Activated CD4-positive, alpha-beta T cell treated with anti-CD3 and anti-CD28 coated beads, Interleukin-2, Interleukin-6, amounts not matched to agents 100 ng/mL and 50 ng/mL, durations not matched to agents 16 hours and 8 hours (primary cell): Measurements from ENCODE around the gene WDR7.

Source experiments
- DNase-seq: peaks from one replicate; pipeline ENCODE4 v3.0.0-alpha.2; 2020

WDR7 gene

GRCh38 chr18:56953428-56954198 is 302.5 kb downstream of the WDR7 start:
- DNase-seq, result no peak

GRCh38 chr18:56955490-56955889 is 304.3 kb downstream of the WDR7 start:
- DNase-seq, result no peak

- no peak for DNase-seq
Measured at GRCh38 chr18:56959120-56959519, 308.0 kb downstream of the WDR7 start.

DNA sequence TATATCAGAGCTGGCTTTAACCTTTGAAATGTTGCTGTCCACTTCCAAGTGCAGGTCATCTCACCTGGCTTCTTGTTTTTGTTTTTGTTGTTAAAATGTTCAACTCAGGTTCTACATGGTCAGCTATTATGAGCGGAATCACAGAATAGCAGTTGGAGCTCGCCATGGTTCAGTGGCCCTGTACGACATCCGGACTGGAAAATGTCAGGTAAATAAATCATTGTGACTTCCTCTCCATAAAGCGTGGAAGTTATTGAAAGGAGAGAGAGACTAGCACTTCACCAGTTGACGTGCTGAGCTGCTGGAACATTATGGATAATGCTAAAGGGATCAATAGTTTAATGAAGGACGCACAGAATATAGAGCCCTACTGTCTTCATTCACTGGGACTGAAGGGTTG is 311.2 kb downstream of the WDR7 start:
- DNase-seq, result no peak

- no peak for DNase-seq
Measured at GRCh38 chr18:56967035-56967434, 315.9 kb downstream of the WDR7 start.

- no peak for DNase-seq
Measured at GRCh38 chr18:56973487-56973886, 322.3 kb downstream of the WDR7 start.

DNA sequence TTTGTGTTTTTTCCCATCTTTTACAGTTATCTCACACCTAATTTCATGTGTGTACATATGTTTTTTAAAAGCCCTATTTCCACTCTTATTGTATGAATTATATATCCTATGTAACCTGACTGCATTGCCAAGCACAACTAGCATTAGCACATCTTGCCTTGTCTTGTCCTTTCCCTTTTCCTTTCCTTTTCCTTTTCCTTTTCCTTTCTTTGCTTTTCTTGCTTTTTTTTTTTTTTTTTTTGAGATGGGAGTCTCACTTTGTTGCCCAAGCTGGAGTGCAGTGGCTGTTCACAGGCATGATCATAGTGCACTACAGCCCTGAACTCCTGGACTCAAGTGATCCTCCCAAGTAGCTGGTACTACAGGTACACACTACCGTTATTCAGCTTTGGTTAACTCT is 323.0 kb downstream of the WDR7 start:
- DNase-seq, result no peak

- no peak for DNase-seq
Measured at GRCh38 chr18:56975276-56975675, 324.1 kb downstream of the WDR7 start.

- DNase-seq, result no peak
Measured at GRCh38 chr18:56977309-56977708, 326.1 kb downstream of the WDR7 start.

GRCh38 chr18:56977771-56978170 is 326.6 kb downstream of the WDR7 start:
- no peak for DNase-seq

DNA sequence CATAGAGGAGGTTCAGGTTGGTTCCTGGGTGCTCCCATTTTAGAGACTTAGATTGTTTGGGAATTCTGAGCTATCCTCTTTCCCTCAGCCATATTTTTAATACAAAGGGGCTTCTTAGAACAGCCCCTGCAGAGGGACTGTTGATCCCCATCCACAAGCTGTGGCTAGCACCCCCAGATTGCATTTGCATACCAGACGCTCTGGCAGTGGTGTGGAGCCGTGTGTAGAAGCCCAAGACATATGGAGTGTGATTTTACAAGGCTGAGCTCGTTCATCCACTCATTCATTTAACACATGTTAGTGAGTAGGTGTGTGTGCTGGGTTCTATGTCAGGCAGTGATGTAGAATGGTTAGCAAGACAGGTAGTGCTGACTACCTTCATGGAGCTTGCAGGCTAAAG is 329.0 kb downstream of the WDR7 start:
- DNase-seq, result no peak

GRCh38 chr18:56982766-56983165 is 331.6 kb downstream of the WDR7 start:
- DNase-seq, result no peak

- DNase-seq, result no peak
Measured at GRCh38 chr18:56983275-56983992, 332.3 kb downstream of the WDR7 start.

GRCh38 chr18:56984731-56985130 is 333.6 kb downstream of the WDR7 start:
- DNase-seq, result no peak

DNA sequence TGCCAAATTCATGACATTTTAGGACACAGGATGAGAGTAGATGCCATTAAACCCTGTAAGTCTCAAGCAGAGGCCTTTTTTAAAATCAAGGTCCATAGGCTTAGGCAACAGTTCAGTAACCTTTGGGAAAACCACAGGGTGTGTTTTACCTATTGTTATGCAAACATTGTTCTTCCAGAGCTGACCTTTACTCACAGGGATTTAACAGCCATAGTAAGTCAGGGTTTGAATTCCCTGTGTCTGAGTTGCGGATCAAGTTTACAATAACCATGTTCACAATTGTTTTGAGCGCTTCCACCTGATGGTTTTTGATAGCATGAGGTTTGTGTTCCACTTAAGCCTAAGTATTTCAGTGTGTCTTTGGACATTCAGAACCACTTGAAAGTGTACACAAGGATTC is 335.7 kb downstream of the WDR7 start:
- DNase-seq, result no peak

DNA sequence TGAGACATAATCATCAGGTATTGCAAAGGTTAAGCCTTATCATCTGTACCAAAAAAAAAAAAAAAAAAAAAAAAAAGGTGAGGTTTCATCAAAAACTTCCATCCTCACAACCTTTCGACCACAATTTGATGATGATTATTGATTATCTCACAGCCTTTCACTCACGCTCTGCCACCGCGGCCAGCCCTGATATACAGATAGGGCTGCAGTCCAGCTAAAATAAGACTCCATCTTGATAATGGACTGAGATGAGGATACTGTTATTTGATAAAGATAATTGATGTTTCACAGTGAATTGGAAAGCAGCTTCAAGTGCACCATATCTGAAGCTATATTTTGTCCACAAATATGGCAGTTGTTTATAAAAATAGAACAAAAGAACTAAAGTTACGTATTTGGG is 336.1 kb downstream of the WDR7 start:
- DNase-seq, result no peak

DNA sequence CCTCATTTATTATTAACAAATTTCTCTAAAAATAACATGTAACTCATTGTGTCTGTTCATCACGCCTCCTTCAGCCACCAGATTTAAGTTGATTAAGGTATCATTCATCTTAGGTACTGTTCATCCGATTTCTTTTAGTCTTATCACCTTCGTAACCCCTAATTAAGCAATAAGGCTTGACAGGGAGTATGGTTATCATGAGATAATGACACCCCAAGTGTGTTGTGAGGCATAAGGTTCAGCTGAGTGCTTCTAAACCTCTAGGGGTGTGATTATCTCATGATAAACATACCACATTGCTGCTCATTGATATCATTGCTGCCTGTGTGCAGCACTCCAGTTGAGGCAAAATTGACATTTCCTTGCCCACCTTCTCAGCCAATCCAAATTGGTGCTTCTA is 336.9 kb downstream of the WDR7 start:
- no peak for DNase-seq

GRCh38 chr18:56990678-56991077 is 339.5 kb downstream of the WDR7 start:
- DNase-seq, result no peak

GRCh38 chr18:56992777-56993176 is 341.6 kb downstream of the WDR7 start:
- peak; percentile 65 for DNase-seq

DNA sequence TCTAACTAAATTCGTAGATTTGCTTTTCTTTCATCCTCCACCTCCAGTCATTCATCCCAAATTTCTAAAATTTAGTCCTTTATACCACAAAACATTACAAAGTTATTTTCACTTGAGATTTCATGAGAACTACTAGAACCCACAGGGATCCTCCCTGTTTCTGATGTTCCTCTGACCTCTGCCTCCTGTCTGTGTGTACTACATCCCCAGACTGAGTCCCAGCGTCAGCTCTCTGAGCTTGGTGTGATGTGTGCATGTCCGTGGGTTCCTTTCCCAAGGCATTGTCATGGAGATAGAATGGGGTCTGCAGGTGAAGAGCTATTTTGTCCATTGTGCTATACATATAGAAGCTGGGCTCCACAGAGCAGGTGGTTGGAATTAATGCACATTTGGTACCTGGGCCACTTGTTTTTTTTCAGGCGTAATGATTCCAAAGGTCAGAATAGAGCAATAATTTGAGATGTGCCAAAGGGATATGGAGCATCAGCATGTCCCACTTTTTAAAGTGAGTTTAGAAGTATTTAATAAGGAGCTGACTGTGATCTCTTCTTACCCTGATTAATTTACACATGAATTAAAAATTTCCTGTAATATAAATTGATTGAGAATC is 344.5 kb downstream of the WDR7 start:
- no peak for DNase-seq

- no peak for DNase-seq
Measured at GRCh38 chr18:56997200-56997599, 346.0 kb downstream of the WDR7 start.

DNA sequence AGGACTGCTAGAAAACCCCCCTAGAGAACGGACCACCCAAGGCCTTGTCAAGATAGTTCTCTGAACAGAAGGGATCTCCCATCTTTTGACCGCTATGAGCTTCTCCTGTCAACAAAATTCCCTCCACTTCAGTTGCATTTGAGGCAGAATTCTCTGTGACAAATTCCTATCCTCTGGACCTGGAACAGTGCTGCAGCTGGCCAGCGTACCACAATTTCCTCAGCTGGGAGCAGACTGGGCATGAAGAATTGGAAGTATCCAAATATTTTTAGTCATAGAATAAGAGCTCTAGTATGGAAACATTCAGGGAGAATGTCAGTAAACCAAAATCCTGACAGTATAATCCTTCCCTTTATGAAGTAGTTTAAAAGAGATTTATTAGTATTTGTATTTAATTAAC is 348.7 kb downstream of the WDR7 start:
- no peak for DNase-seq

DNA sequence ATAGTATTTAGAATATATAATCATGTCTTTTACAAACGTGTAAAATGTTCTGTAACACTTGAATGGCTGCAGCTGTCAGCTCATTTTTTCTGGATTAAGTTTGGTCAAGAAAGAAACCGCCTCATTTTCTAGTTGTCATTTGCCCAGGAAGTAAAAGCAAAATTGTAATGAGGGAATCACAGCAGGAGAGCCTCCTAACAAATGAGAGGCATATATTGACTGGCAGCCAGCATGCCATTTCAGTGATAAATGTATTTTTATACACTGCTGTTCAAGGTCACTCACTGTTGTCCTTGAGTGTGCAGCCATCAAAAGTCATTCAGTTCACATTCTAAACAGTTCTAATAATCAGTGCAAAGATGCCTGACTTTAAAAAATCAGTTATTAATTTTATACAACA is 351.5 kb downstream of the WDR7 start:
- DNase-seq, result no peak

- DNase-seq, result no peak
Measured at GRCh38 chr18:57003342-57003741, 352.2 kb downstream of the WDR7 start.
